ENCODE results near the gene ACIN1.

The ACIN1 gene

GRCh38 chr14:23052182-23052623, 42.7 kb downstream of the ACIN1 start:
- H3K36me3 ChIP-seq (ENCODE audit: control insufficient read depth, insufficient read depth, low read length): peaks cover 2% of the 10 kb centered on the region
- H2AK5ac ChIP-seq (ENCODE audit: low read length): no peak overlapping the region
- DNase-seq: peak; percentile 55
- H3K79me2 ChIP-seq (ENCODE audit: control insufficient read depth, insufficient read depth, low read length): no peaks in the 10 kb centered on the region
- no peak overlapping the region for H4K5ac ChIP-seq (ENCODE audit: low read length)
- no peak overlapping the region for H3K9ac ChIP-seq (ENCODE audit: low read length)
- no peak overlapping the region for H3K4me2 ChIP-seq (ENCODE audit: low read length)
- H3K56ac ChIP-seq (ENCODE audit: low read length): no peak overlapping the region
- peaks cover 2% of the 10 kb centered on the region for H3K79me1 ChIP-seq (ENCODE audit: low read length)
- no peak overlapping the region for H3K27ac ChIP-seq (ENCODE audit: low read depth, low read length)
- no peak overlapping the region for H2BK15ac ChIP-seq (replicated peaks; ENCODE audit: low read depth)
- H3K18ac ChIP-seq (ENCODE audit: low read length): no peak overlapping the region
- H4K8ac ChIP-seq (ENCODE audit: low read depth, low read length): no peak overlapping the region
- no peak overlapping the region for H2BK120ac ChIP-seq (ENCODE audit: low read depth, low read length)
- no peak overlapping the region for H2BK5ac ChIP-seq (ENCODE audit: low read length)
- no CpG with 5 or more reads among the region's 14 CpGs for WGBS (ENCODE audit: extremely low coverage, insufficient coverage, low lambda C conversion rate)
- no peak overlapping the region for H3K4me3 ChIP-seq (ENCODE audit: low read length)
- H3K4ac ChIP-seq (ENCODE audit: low read depth, low read length): no peak overlapping the region
- H3K27me3 ChIP-seq (ENCODE audit: insufficient read depth, low read length, poor library complexity): no peaks in the 10 kb centered on the region
- H3K4me1 ChIP-seq (ENCODE audit: control insufficient read depth, low read depth, low read length): no peaks in the 10 kb centered on the region
- H3K23ac ChIP-seq (ENCODE audit: low read length): no peak overlapping the region

GRCh38 chr14:23051141-23052057, 43.5 kb downstream of the ACIN1 start:
- Histone ChIP-seq H3K4ac (ENCODE audit: low read depth, low read length) (no peak overlapping the region), H3K9ac (ENCODE audit: low read length) (no peak overlapping the region), H3K56ac (ENCODE audit: low read length) (no peak overlapping the region), H3K27ac (ENCODE audit: low read depth, low read length) (no peak overlapping the region), H3K4me2 (ENCODE audit: low read length) (no peak overlapping the region), H2AK5ac (ENCODE audit: low read length) (no peak overlapping the region), H3K27me3 (ENCODE audit: insufficient read depth, low read length, poor library complexity) (no peaks in the 10 kb centered on the region), H3K36me3 (ENCODE audit: control insufficient read depth, insufficient read depth, low read length) (peaks cover 2% of the 10 kb centered on the region), H3K23ac (ENCODE audit: low read length) (no peak overlapping the region), H4K5ac (ENCODE audit: low read length) (no peak overlapping the region), H3K4me1 (ENCODE audit: control insufficient read depth, low read depth, low read length) (no peaks in the 10 kb centered on the region), H3K18ac (ENCODE audit: low read length) (no peak overlapping the region), H3K79me2 (ENCODE audit: control insufficient read depth, insufficient read depth, low read length) (no peaks in the 10 kb centered on the region), H2BK120ac (ENCODE audit: low read depth, low read length) (no peak overlapping the region), H4K8ac (ENCODE audit: low read depth, low read length) (no peak overlapping the region), H2BK5ac (ENCODE audit: low read length) (no peak overlapping the region), H3K4me3 (ENCODE audit: low read length) (no peak overlapping the region), H2BK15ac (replicated peaks; ENCODE audit: low read depth) (no peak overlapping the region), H3K79me1 (ENCODE audit: low read length) (peaks cover 2% of the 10 kb centered on the region)
- no peak for DNase-seq
- WGBS (ENCODE audit: extremely low coverage, insufficient coverage, low lambda C conversion rate): no CpG with 5 or more reads among the region's 5 CpGs

- H3K27me3 ChIP-seq (ENCODE audit: insufficient read depth, low read length, poor library complexity): no peaks in the 10 kb centered on the region
- WGBS (ENCODE audit: extremely low coverage, insufficient coverage, low lambda C conversion rate): no CpG with 5 or more reads among the region's 9 CpGs
- peaks cover 2% of the 10 kb centered on the region for H3K36me3 ChIP-seq (ENCODE audit: control insufficient read depth, insufficient read depth, low read length)
- no peaks in the 10 kb centered on the region for H3K79me2 ChIP-seq (ENCODE audit: control insufficient read depth, insufficient read depth, low read length)
- H3K27ac ChIP-seq (ENCODE audit: low read depth, low read length): no peak overlapping the region
- no peak overlapping the region for H3K56ac ChIP-seq (ENCODE audit: low read length)
- H3K23ac ChIP-seq (ENCODE audit: low read length): no peak overlapping the region
- H4K5ac ChIP-seq (ENCODE audit: low read length): no peak overlapping the region
- H2BK15ac ChIP-seq (replicated peaks; ENCODE audit: low read depth): no peak overlapping the region
- H3K4me1 ChIP-seq (ENCODE audit: control insufficient read depth, low read depth, low read length): peaks cover 4% of the 10 kb centered on the region
- H3K79me1 ChIP-seq (ENCODE audit: low read length): no peaks in the 10 kb centered on the region
- H3K4ac ChIP-seq (ENCODE audit: low read depth, low read length): no peak overlapping the region
- no peak overlapping the region for H3K4me2 ChIP-seq (ENCODE audit: low read length)
- H2BK120ac ChIP-seq (ENCODE audit: low read depth, low read length): no peak overlapping the region
- no peak overlapping the region for H2AK5ac ChIP-seq (ENCODE audit: low read length)
- H4K8ac ChIP-seq (ENCODE audit: low read depth, low read length): no peak overlapping the region
- H3K4me3 ChIP-seq (ENCODE audit: low read length): no peak overlapping the region
- DNase-seq: no peak
- no peak overlapping the region for H3K18ac ChIP-seq (ENCODE audit: low read length)
- no peak overlapping the region for H2BK5ac ChIP-seq (ENCODE audit: low read length)
- no peak overlapping the region for H3K9ac ChIP-seq (ENCODE audit: low read length)
Observed at GRCh38 chr14:23049011-23049410, 45.9 kb downstream of the ACIN1 start.

- Histone ChIP-seq H3K9ac (ENCODE audit: low read length) (no peak overlapping the region), H3K27ac (ENCODE audit: low read depth, low read length) (no peak overlapping the region), H3K79me2 (ENCODE audit: control insufficient read depth, insufficient read depth, low read length) (no peaks in the 10 kb centered on the region), H2BK5ac (ENCODE audit: low read length) (no peak overlapping the region), H3K18ac (ENCODE audit: low read length) (no peak overlapping the region), H3K4me3 (ENCODE audit: low read length) (no peak overlapping the region), H3K4me1 (ENCODE audit: control insufficient read depth, low read depth, low read length) (peaks cover 4% of the 10 kb centered on the region), H3K23ac (ENCODE audit: low read length) (no peak overlapping the region), H4K5ac (ENCODE audit: low read length) (no peak overlapping the region), H2BK15ac (replicated peaks; ENCODE audit: low read depth) (no peak overlapping the region), H3K79me1 (ENCODE audit: low read length) (no peaks in the 10 kb centered on the region), H4K8ac (ENCODE audit: low read depth, low read length) (no peak overlapping the region), H3K36me3 (ENCODE audit: control insufficient read depth, insufficient read depth, low read length) (peaks cover 2% of the 10 kb centered on the region), H2AK5ac (ENCODE audit: low read length) (no peak overlapping the region), H3K27me3 (ENCODE audit: insufficient read depth, low read length, poor library complexity) (no peaks in the 10 kb centered on the region), H3K4me2 (ENCODE audit: low read length) (no peak overlapping the region), H3K4ac (ENCODE audit: low read depth, low read length) (no peak overlapping the region), H3K56ac (ENCODE audit: low read length) (no peak overlapping the region), H2BK120ac (ENCODE audit: low read depth, low read length) (no peak overlapping the region)
- DNase-seq: no peak
- no CpG with 5 or more reads among the region's 85 CpGs for WGBS (ENCODE audit: extremely low coverage, insufficient coverage, low lambda C conversion rate)
Observed at GRCh38 chr14:23047751-23048693, 46.9 kb downstream of the ACIN1 start.

GRCh38 chr14:23047034-23047634, 47.8 kb downstream of the ACIN1 start:
- H4K5ac ChIP-seq (ENCODE audit: low read length): no peak overlapping the region
- no peak overlapping the region for H3K18ac ChIP-seq (ENCODE audit: low read length)
- no peak overlapping the region for H3K23ac ChIP-seq (ENCODE audit: low read length)
- DNase-seq: no peak
- no peak overlapping the region for H3K9ac ChIP-seq (ENCODE audit: low read length)
- no peak overlapping the region for H3K27ac ChIP-seq (ENCODE audit: low read depth, low read length)
- no peak overlapping the region for H2BK15ac ChIP-seq (replicated peaks; ENCODE audit: low read depth)
- no peaks in the 10 kb centered on the region for H3K79me2 ChIP-seq (ENCODE audit: control insufficient read depth, insufficient read depth, low read length)
- no peaks in the 10 kb centered on the region for H3K27me3 ChIP-seq (ENCODE audit: insufficient read depth, low read length, poor library complexity)
- no peaks in the 10 kb centered on the region for H3K79me1 ChIP-seq (ENCODE audit: low read length)
- H2AK5ac ChIP-seq (ENCODE audit: low read length): no peak overlapping the region
- H3K4ac ChIP-seq (ENCODE audit: low read depth, low read length): no peak overlapping the region
- H3K4me3 ChIP-seq (ENCODE audit: low read length): no peak overlapping the region
- H3K36me3 ChIP-seq (ENCODE audit: control insufficient read depth, insufficient read depth, low read length): peaks cover 2% of the 10 kb centered on the region
- H4K8ac ChIP-seq (ENCODE audit: low read depth, low read length): no peak overlapping the region
- peaks cover 4% of the 10 kb centered on the region for H3K4me1 ChIP-seq (ENCODE audit: control insufficient read depth, low read depth, low read length)
- H3K56ac ChIP-seq (ENCODE audit: low read length): no peak overlapping the region
- no peak overlapping the region for H2BK120ac ChIP-seq (ENCODE audit: low read depth, low read length)
- H2BK5ac ChIP-seq (ENCODE audit: low read length): no peak overlapping the region
- no CpG with 5 or more reads among the region's 6 CpGs for WGBS (ENCODE audit: extremely low coverage, insufficient coverage, low lambda C conversion rate)
- no peak overlapping the region for H3K4me2 ChIP-seq (ENCODE audit: low read length)

All from mesendoderm (in vitro differentiated cells).